Spleen (tissue), 7 donors: ENCODE results near the gene C1QTNF12.
"Not testable (repeated sequence)": the region's sequence is repeated elsewhere in the genome, so short reads cannot be mapped to it uniquely, and the experiment has no call there.

Experiments used
- POLR2A ChIP-seq, 3 donors: fragments of 450-650 bp; IDR thresholded peaks; one replicate each; pipeline ENCODE4 v1.5.1; 2017; ENCODE audit warnings: antibody characterized with exemption in 3 of 3, mild to moderate bottlenecking in 1 of 3
- POLR2AphosphoS5 ChIP-seq, 3 donors: sonication (generic); formaldehyde crosslinking; IDR thresholded peaks; one replicate each; pipeline ENCODE4 v1.5.1; 2017; ENCODE audit warnings: antibody characterized with exemption in 3 of 3
- TF ChIP-seq, protein P1 (sequence below), 11 experiments: fragments of 200-600 bp in 7 of 11; fragments of 450-650 bp in 4 of 11; sonication (generic) in 4 of 11; IDR thresholded peaks in 8 of 11; conservative IDR thresholded peaks in 3 of 11; 1 replicate in 7 of 11; 2 replicates in 4 of 11; pipeline versions ENCODE4 v1.4.0 to v1.8.0; 2016 to 2021; ENCODE audit warnings: antibody characterized with exemption in 11 of 11, inconsistent platforms in 4 of 11, mild to moderate bottlenecking in 1 of 11
- donor health status: DM: no; HTN: no; CAD: no; lungs with moderate emphysema.
- donor health status: DM: no; HTN: no; CAD: no.
- donor health status: DM: no; HTN: no; CAD: no.

DNA sequence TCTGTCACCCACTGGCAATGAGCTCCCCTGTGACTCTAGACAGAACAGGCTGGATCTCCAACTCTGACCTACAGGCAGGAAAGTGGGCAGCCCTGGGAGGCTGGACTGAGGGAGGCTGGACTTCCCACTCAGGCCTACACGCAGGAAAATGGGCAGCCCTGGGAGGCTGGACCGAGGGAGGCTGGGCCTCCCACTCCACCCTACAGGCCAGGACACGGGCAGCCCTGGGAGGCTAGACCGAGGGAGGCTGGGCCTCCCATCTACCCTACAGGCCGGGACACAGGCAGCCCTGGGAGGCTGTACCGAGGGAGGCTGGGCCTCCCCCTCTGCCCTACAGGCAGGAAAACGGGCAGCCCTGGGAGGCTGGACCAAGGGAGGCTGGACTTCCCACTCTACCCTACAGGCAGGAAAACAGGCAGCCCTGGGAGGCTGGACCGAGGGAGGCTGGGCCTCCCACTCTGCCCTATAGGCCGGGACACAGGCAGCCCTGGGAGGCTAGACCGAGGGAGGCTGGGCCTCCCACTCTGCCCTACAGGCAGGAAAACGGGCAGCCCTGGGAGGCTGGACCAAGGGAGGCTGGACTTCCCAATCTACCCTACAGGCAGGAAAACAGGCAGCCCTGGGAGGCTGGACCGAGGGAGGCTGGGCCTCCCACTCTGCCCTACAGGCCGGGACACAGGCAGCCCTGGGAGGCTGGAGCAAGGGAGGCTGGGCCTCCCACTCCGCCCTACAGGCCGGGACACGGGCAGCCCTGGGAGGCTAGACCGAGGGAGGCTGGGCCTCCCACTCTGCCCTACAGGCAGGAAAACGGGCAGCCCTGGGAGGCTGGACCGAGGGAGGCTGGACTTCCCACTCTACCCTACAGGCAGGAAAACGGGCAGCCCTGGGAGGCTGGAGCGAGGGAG is 1.7 kb upstream of the C1QTNF12 start:
- TF ChIP-seq, protein P1, sequence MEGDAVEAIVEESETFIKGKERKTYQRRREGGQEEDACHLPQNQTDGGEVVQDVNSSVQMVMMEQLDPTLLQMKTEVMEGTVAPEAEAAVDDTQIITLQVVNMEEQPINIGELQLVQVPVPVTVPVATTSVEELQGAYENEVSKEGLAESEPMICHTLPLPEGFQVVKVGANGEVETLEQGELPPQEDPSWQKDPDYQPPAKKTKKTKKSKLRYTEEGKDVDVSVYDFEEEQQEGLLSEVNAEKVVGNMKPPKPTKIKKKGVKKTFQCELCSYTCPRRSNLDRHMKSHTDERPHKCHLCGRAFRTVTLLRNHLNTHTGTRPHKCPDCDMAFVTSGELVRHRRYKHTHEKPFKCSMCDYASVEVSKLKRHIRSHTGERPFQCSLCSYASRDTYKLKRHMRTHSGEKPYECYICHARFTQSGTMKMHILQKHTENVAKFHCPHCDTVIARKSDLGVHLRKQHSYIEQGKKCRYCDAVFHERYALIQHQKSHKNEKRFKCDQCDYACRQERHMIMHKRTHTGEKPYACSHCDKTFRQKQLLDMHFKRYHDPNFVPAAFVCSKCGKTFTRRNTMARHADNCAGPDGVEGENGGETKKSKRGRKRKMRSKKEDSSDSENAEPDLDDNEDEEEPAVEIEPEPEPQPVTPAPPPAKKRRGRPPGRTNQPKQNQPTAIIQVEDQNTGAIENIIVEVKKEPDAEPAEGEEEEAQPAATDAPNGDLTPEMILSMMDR (IDR thresholded peaks at IDR 0.05 in 8 of 11, conservative IDR thresholded peaks at IDR 0.05 in 3 of 11) = not testable (repeated sequence)
- TF ChIP-seq POLR2A, POLR2AphosphoS5 (IDR thresholded peaks at IDR 0.05): not testable (repeated sequence)
